Measurements from ENCODE around the gene GPR27.
A peak's percentile ranks its signal among the peaks of the same experiment; 100 is the strongest.

The GPR27 gene

DNA sequence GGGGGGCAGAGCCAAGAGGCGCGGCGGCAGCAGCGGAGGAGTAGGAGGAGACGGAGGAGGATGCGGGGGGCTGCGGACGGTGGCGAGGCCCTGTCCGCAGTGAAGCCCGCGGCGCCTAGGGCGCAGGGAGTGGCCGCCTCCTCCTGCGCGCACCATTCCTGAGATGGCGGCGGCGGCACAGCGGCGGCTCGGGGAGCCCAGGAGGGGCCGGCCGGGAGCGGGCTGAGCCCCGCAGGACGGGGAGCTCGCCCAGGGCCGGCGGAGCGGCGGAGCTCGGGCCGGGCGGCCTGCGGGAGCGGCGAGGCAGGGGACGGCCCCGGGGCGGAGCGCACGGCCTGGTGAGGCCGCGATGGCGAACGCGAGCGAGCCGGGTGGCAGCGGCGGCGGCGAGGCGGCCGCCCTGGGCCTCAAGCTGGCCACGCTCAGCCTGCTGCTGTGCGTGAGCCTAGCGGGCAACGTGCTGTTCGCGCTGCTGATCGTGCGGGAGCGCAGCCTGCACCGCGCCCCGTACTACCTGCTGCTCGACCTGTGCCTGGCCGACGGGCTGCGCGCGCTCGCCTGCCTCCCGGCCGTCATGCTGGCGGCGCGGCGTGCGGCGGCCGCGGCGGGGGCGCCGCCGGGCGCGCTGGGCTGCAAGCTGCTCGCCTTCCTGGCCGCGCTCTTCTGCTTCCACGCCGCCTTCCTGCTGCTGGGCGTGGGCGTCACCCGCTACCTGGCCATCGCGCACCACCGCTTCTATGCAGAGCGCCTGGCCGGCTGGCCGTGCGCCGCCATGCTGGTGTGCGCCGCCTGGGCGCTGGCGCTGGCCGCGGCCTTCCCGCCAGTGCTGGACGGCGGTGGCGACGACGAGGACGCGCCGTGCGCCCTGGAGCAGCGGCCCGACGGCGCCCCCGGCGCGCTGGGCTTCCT lies at the start of gene GPR27:
Gene GPR27, plus strand, starts transcription at position 155 of the 909 bp plus-strand sequence. Its CDS starts 195 bp downstream, at position 350.
- peak; percentile 37 for DNase-seq (ENCODE audit: low spot score)

DNA sequence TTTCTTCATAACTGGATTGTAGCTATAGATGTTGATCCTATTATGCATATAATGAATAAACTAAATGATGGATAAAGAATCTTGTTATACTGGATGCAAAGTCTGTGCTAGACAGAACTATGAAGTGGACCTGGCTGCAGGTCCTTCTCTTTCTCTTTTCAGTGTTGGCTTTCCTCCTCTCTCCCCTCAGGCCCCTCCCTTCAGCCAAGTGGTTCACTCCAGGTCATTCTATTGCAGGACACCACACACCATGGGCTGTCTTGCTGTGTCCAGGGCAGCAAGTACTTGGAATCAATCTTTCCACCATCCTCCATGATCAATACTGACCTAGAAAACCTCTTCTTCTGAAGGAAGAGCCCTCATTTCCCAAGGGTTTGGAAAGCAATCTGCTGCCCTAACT lies 48.7 kb upstream of the GPR27 start:
- DNase-seq (ENCODE audit: low spot score): no peak

- no peak for DNase-seq (ENCODE audit: low spot score)
Observed at GRCh38 chr3:71705681-71706080, 48.0 kb upstream of the GPR27 start.

- no peak for DNase-seq (ENCODE audit: low spot score)
Observed at GRCh38 chr3:71707595-71707994, 46.1 kb upstream of the GPR27 start.

DNA sequence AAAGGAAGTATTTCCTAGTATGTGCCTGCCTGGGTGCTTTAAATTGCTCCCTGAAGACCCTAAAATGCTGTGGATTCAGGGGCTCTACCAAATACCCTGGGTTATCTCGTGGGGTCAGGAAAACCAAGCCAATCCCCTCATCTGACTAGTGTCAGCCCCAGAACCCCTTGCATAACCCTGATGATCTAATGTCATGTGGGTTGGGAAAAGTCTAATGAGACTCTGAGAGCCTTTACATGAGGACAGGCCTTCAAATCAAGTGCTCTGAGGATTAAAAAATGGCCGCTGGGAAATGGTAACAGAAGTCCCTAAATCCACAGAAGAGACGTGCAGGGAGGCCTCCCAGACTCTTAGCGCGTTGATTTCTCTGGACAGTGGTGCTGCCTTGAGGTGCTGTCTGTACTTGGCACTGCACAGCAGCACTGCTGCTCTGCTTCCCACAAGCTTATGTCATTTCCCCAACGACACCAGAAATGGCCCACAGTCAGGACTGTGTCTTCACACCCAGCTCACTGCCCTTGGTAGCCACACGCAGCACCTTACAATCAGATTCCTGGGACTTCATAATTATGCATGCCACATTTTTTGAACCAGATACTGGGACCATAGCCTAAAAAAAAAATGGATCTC lies 45.1 kb upstream of the GPR27 start:
- no peak for DNase-seq (ENCODE audit: low spot score)

DNA sequence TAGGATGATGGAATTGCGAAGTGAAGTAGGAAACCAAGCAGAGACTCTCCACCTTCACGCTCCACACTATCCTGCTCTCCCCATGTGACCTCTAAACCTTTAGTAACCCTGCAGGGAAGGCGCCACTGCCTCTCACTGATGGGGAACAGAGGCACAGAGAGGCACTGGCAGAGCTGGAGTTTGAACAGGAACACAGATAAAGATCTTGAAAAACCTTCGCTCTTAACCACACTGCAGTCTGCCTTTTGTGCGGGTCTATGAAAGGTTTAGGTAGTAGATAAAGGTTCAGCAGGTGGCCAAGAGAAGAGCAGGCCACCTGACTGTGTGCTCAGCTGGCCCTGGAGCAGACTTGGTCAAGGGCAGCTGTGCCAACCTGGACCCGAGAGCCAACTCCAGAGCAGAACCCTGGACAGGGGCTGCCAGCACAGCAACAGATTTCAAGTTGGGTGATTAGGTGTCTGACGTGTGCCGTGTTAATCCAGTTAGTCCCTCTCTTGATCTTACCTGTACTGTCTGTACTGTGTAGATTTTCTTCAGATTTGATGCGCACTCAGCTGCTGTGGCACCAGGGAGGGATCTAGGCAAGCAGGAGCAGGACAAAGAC lies 43.6 kb upstream of the GPR27 start:
- DNase-seq (ENCODE audit: low spot score): no peak

GRCh38 chr3:71710906-71711494 lies 42.7 kb upstream of the GPR27 start:
- peak; percentile 68 for DNase-seq (ENCODE audit: low spot score)

GRCh38 chr3:71713041-71713440 lies 40.6 kb upstream of the GPR27 start:
- DNase-seq (ENCODE audit: low spot score): no peak

- DNase-seq (ENCODE audit: low spot score): no peak
Observed at GRCh38 chr3:71714595-71714994, 39.1 kb upstream of the GPR27 start.

GRCh38 chr3:71718072-71718471 lies 35.6 kb upstream of the GPR27 start:
- DNase-seq (ENCODE audit: low spot score): no peak

DNA sequence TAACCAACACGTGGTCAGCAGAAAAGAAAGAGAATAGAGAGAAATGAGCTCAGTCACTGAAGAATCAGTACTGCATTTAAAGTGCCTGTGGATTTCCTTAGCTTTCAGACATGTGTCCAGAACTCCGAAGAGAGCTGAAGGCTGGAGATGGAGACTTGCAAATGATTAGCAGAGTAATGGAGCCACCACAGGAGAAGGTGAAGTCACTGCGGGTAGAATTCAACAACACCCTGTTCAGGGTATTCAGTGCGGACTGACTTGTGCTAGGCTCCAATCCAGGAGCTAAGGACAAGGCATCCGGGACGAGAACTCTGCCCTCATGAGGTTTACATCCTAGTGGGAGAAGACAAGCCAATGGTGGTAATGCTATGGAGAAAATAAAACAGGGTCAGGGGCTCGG lies 32.7 kb upstream of the GPR27 start:
- no peak for DNase-seq (ENCODE audit: low spot score)

- no peak for DNase-seq (ENCODE audit: low spot score)
Observed at GRCh38 chr3:71721651-71722157, 32.0 kb upstream of the GPR27 start.

GRCh38 chr3:71722693-71723092 lies 31.0 kb upstream of the GPR27 start:
- DNase-seq (ENCODE audit: low spot score): no peak

GRCh38 chr3:71723452-71724170 lies 30.0 kb upstream of the GPR27 start:
- no peak for DNase-seq (ENCODE audit: low spot score)

DNA sequence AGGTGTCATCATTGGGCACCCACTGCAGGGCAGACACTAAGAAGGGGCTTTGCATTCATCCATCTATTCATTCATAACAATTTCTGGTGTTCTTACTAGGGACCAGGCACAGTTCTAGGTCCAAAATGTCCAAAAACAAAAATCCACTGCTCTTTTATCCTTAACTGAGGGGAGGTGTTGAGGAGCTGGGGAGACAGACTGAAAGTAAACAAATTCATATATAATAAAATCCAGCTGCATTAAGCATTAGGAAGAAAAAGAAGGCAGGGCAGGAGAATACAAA lies 29.5 kb upstream of the GPR27 start:
- no peak for DNase-seq (ENCODE audit: low spot score)

DNA sequence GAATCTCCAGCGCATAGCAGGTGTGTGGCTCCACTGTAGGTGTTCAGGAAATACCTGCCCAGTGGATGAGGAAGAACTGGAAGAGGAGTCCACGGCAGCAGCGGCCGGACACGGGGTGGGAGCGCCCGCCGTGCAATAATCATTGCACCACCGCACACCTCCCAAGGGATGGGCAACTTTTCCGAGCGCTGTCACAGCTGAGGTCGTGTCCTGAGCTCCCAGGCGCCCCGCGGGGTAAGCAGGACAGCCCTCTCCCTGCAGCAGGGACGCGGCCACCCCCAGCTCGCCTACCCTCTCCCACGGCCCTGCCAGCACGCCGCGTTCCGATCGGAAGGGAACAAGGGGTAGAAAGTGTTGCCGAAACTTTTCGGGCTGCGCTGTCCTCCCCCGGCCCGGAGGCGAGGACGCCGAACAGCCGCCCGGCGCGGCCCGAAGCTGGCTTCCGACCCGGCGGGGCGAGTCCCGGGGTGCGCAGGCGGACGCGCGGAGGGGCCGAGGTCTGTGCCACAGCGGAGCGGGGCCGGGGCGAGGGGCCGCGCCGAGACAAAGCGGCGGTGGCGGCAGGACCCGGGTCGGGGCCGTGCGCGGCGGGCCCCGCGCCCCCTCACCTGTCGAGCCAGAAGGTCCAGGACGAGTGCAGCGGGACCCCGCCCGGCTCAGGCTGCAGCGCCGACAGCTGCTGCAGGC lies 28.9 kb upstream of the GPR27 start:
- DNase-seq (ENCODE audit: low spot score): peak; percentile 53

GRCh38 chr3:71725271-71725991 lies 28.2 kb upstream of the GPR27 start, which contains the start of gene EIF4E3:
EIF4E3 (minus strand) TSS chr3:71725402; CDS start chr3:71725367, 35 bp downstream.
- DNase-seq (ENCODE audit: low spot score): peak; percentile 91

DNA sequence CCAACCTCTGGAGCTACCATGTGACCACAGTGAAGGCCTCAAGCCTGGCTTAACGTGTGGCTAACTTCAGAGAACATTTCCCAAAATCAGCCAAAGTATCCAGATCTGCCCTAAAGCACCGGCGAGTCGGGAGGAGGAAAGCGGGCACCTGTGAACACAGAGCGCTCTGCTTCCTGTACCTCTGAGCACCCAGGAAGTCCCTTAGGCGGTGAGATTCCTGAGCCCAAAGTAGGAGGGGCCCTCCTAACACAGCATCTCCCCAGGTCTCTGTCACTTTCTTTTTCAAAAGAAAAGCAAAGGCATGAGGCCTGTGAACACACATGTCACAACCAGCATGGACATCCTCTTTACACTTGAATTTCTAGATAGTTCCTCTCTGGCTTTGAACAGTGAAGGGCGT lies 27.5 kb upstream of the GPR27 start:
- no peak for DNase-seq (ENCODE audit: low spot score)

DNA sequence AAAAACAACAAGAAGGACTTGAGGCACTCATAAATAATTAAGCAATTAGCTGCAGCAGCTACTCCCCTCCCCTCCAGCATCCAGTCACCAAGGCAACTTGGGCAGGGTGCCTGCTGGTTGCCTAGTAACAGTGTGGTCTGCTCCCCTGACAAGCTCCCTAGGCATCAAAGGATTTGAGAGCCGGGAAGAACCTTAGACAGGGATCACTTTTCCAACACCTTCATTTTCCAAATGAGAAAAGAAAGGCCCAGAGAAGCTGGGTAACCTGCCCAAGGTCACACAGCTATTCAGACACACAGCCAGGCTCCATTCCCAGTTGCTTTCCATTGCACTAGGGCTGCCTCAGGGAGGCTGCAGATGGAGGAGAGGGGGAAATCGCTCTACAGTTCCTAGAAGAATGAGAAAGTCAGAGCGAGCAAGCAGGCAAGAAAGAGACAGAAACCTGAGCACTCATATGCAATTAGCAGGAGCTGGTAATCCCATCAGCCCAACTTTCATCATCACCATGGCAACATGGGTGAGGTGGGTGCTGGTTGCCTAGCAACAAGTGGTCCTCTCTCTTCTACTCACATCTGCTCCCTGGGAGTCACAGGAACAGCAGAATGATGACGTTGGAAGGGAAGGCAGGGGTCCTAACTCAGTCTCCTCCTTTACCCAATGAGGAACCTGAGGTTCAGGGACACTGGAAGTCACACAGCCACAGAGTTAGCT lies 24.9 kb upstream of the GPR27 start:
- no peak for DNase-seq (ENCODE audit: low spot score)

GRCh38 chr3:71732637-71733036 lies 21.0 kb upstream of the GPR27 start:
- no peak for DNase-seq (ENCODE audit: low spot score)
